Endothelial cell (in vitro differentiated cells): ENCODE measurements around the gene COL26A1. TPM values are rescaled to one million over a fixed set of nuclear protein-coding genes. Genes with fewer than 3 reads are reported as not detected.

Source experiments
- DNase-seq: peaks from one replicate; pipeline ENCODE4 v3.0.0; 2021; ENCODE audit warnings: low spot score
- H3K27ac Mint-ChIP-seq: one replicate; pipeline ENCODE4 v1.8.0; 2021; ENCODE audit warnings: mixed read lengths, inconsistent platforms; ENCODE audit not compliant: unreplicated experiment
- H3K27me3 Mint-ChIP-seq: one replicate; pipeline ENCODE4 v1.8.0; 2021; ENCODE audit warnings: mild to moderate bottlenecking, moderate library complexity, mixed read lengths, inconsistent platforms; ENCODE audit not compliant: unreplicated experiment
- H3K36me3 Mint-ChIP-seq: one replicate; pipeline ENCODE4 v1.8.0; 2021; ENCODE audit warnings: mild to moderate bottlenecking, low read depth, mixed read lengths, inconsistent platforms; ENCODE audit not compliant: unreplicated experiment
- H3K4me1 Mint-ChIP-seq: one replicate; pipeline ENCODE4 v1.8.0; 2021; ENCODE audit warnings: mild to moderate bottlenecking, mixed read lengths, inconsistent platforms; ENCODE audit not compliant: unreplicated experiment
- H3K4me3 Mint-ChIP-seq: one replicate; pipeline ENCODE4 v1.8.0; 2021; ENCODE audit warnings: mild to moderate bottlenecking, mixed read lengths, inconsistent platforms; ENCODE audit not compliant: unreplicated experiment
- H3K9me3 Mint-ChIP-seq: one replicate; pipeline ENCODE4 v1.8.0; 2021; ENCODE audit warnings: mixed read lengths, inconsistent platforms; ENCODE audit not compliant: unreplicated experiment
- total RNA-seq: library from RNA; stranded (reverse); fragmentation: NEBNext Ultra II Directional; extraction: Animal tissue kit (Norgen Biotek cat#: 25700); gene quantifications from one replicate; pipeline ENCODE4 v1.2.1, GENCODE V29; 2021; ENCODE audit not compliant: unreplicated experiment
- TF ChIP-seq, protein P1 (sequence below): fragments of 200-600 bp; sonication (generic); IDR thresholded peaks from one replicate; pipeline ENCODE4 v1.5.0; 2021; ENCODE audit warnings: antibody characterized with exemption; ENCODE audit not compliant: unreplicated experiment

Gene COL26A1
- total RNA-seq, 1 donor from 2014 or later = 6.1 TPM

- no peak overlapping the region for H3K4me3 Mint-ChIP-seq
- TF ChIP-seq, protein P1, sequence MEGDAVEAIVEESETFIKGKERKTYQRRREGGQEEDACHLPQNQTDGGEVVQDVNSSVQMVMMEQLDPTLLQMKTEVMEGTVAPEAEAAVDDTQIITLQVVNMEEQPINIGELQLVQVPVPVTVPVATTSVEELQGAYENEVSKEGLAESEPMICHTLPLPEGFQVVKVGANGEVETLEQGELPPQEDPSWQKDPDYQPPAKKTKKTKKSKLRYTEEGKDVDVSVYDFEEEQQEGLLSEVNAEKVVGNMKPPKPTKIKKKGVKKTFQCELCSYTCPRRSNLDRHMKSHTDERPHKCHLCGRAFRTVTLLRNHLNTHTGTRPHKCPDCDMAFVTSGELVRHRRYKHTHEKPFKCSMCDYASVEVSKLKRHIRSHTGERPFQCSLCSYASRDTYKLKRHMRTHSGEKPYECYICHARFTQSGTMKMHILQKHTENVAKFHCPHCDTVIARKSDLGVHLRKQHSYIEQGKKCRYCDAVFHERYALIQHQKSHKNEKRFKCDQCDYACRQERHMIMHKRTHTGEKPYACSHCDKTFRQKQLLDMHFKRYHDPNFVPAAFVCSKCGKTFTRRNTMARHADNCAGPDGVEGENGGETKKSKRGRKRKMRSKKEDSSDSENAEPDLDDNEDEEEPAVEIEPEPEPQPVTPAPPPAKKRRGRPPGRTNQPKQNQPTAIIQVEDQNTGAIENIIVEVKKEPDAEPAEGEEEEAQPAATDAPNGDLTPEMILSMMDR = no peak
- H3K36me3 Mint-ChIP-seq = no peaks in the 10 kb centered on the region
- H3K27me3 Mint-ChIP-seq = peaks cover 15% of the 10 kb centered on the region
- no peak overlapping the region for H3K27ac Mint-ChIP-seq
- no peaks in the 10 kb centered on the region for H3K9me3 Mint-ChIP-seq
- DNase-seq = no peak
- H3K4me1 Mint-ChIP-seq = peaks cover 8% of the 10 kb centered on the region
Observed at GRCh38 chr7:101400751-101401150, 38.1 kb downstream of the COL26A1 start.

DNA sequence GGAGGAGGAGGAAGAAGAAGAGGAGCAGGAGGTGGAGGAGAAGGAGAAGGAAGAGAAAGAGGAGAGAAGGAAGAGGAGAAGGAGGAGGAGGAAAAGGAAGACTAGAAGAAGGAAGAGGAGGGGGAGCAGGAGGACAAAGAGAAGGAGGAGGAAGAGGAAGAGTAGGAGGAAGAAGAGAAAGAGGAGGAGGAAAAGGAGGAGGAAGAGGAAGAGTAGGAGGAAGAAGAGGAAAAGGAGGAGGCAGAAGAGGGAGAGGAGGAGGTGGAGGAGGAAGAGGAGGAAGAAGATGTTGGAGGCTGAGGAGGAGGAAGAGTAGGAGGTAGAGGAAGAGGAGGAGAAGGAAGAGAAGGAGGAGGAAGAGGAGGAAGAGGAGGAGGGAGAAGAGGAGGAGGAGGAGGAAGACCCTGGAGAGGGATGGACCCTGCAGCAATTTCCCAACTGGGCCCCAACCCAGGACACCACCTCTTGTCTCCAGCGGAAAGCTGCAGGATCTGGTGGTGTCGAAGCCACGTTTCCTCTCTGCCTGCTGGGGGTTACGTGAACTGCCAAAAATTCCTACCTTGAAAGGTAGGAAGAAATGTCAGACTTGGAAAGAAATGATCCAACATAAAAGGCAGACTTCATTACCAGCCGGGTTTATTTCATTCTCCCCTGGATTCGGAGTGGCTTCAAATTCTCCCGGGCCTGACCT lies 38.9 kb downstream of the COL26A1 start:
- Mint-ChIP-seq H3K9me3 (no peaks in the 10 kb centered on the region), H3K27me3 (peaks cover 15% of the 10 kb centered on the region), H3K4me1 (peaks cover 8% of the 10 kb centered on the region), H3K36me3 (no peaks in the 10 kb centered on the region), H3K4me3 (no peak overlapping the region), H3K27ac (no peak overlapping the region)
- no peak for DNase-seq
- TF ChIP-seq, protein P1 = no peak

DNA sequence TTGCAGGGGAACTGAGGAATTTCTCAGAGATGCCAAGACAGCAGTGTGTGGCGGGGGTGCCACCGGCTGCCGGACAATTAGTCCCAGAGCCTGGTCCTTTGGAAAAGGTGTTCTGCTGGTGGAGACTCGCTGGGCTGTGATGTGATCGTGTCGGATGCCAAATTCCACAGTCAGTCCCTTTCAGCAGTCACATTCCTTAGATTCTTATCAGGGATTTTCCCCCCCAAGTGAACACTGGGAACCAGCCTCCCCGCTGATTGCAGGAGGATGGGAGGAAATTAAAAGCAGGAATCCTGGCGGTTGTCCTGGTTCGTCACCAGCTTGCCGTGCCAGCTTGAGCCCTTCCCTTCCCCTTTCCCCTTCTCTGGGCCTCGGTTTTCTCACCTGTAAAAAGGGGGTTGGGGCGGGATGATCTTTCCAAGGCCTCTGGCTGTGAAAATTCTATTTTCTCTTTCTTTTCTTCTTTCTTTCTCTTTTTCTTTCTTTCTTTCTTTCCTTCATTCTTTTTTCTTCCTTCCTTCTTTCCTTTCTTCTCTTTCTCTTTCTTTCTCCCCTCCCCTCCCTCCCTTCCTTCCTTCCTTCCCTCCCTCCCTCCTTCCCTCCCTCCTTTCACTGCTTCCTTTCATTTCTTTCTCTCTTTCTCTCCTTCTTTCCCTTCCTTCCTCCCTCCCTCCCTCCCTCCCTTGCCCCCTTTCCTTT lies 39.6 kb downstream of the COL26A1 start:
- TF ChIP-seq, protein P1 = no peak
- no peak overlapping the region for H3K4me3 Mint-ChIP-seq
- H3K27ac Mint-ChIP-seq = no peak overlapping the region
- H3K9me3 Mint-ChIP-seq = no peaks in the 10 kb centered on the region
- peaks cover 13% of the 10 kb centered on the region for H3K27me3 Mint-ChIP-seq
- peaks cover 1% of the 10 kb centered on the region for H3K36me3 Mint-ChIP-seq
- no peak for DNase-seq
- peaks cover 8% of the 10 kb centered on the region for H3K4me1 Mint-ChIP-seq

DNA sequence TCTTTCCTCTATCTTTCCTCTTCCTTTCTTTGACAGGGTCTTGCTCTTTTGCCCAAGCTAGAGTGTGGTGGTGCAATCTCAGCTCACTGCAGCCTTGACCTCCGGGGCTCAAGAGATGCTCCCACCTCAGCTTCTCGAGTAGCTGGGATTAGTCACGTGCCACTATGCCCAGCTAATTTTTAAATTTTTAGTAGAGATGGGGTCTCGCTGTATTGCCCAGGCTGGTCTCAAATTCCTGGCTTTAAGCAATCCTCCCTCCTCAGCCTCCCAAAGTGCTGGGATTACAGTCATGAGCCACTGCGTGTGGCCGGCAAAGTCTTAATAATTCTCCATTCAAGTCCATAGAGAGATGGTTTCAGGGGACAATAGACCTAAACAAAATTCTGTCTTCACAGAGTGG lies 40.2 kb downstream of the COL26A1 start:
- H3K27me3 Mint-ChIP-seq = peaks cover 11% of the 10 kb centered on the region
- H3K27ac Mint-ChIP-seq = no peak overlapping the region
- H3K36me3 Mint-ChIP-seq = peaks cover 4% of the 10 kb centered on the region
- H3K4me1 Mint-ChIP-seq = peaks cover 8% of the 10 kb centered on the region
- DNase-seq = no peak
- H3K9me3 Mint-ChIP-seq = no peaks in the 10 kb centered on the region
- H3K4me3 Mint-ChIP-seq = no peak overlapping the region
- TF ChIP-seq, protein P1 = no peak

DNA sequence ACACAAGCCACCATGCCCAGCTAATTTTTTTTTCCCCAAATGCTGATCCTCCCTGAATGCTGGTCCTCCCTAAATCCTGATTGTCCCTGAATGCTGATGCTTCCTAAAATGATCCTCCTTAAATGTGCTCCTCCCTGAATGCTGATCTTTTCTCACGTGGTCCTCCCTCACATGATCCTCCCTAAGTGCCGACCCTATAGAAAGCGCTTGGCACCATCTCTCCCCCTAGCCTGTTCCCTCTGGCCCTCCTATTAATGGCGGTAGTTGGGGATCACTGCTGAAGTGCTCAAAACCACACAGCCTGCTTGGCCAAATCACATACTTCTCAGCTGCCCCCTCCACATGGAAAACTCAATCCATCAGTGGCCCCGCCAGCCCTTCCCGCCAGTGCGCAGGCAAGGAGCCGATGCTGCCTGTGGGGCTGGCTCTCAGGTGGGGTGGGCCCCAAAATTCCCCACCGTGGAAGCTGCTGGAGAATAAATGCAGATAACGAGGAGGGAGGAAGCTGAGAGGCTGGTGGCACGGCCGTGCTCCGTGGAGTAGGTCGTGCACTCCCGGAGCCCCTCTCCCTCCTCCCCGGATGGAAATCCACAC lies 42.9 kb downstream of the COL26A1 start:
- Mint-ChIP-seq H3K4me1 (peaks cover 6% of the 10 kb centered on the region), H3K4me3 (no peak overlapping the region), H3K27ac (no peak overlapping the region), H3K36me3 (peaks cover 23% of the 10 kb centered on the region), H3K27me3 (peaks cover 9% of the 10 kb centered on the region), H3K9me3 (peaks cover 5% of the 10 kb centered on the region)
- TF ChIP-seq, protein P1 = no peak
- DNase-seq = no peak
